Brain microvascular endothelial cell (primary cell): ENCODE results near the gene RAB11FIP4.
A peak's percentile ranks its signal among the peaks of the same experiment; 100 is the strongest.

Source experiments
- DNase-seq: peaks from one replicate; pipeline ENCODE4 v3.0.0-alpha.2; 2020
- H3K27ac ChIP-seq: fragments of 250-450 bp; sonication (Bioruptor Pico); 2 replicates; pipeline ENCODE4 v1.5.1; 2020; ENCODE audit warnings: mild to moderate bottlenecking, moderate library complexity
- H3K27me3 ChIP-seq: fragments of 250-450 bp; sonication (Bioruptor Pico); replicated peaks from 2 replicates; pipeline ENCODE4 v1.5.1; 2020; ENCODE audit warnings: mild to moderate bottlenecking
- H3K36me3 ChIP-seq: fragments of 250-450 bp; sonication (Bioruptor Pico); replicated peaks from 2 replicates; pipeline ENCODE4 v1.5.1; 2020; ENCODE audit warnings: mild to moderate bottlenecking
- H3K4me3 ChIP-seq: 2 replicates; pipeline ENCODE4 v1.5.1; 2011; ENCODE audit warnings: low read depth, mild to moderate bottlenecking, control low read depth, low read length, moderate library complexity
- CTCF ChIP-seq: IDR thresholded peaks from 2 replicates; pipeline ENCODE4 v1.5.1; 2011; ENCODE audit warnings: low read depth, mild to moderate bottlenecking, moderate library complexity, low read length, control low read depth, inconsistent platforms; ENCODE audit errors: missing control alignments
- in situ Hi-C: cut with HindIII; loops from 2 replicates; pipeline ENCODE4 v1.10.0; 2017; ENCODE audit warnings: low sequenced_read_pairs, low pct_ligation_motif_present

RAB11FIP4 gene

GRCh38 chr17:31424944-31425281 is 33.4 kb downstream of the RAB11FIP4 start:
- no peaks in the 10 kb centered on the region for H3K36me3 ChIP-seq
- H3K27ac ChIP-seq, result no peak overlapping the region
- in situ Hi-C loops, result no loop called here
- TF ChIP-seq CTCF, result no peak
- no peaks in the 10 kb centered on the region for H3K27me3 ChIP-seq
- no peak overlapping the region for H3K4me3 ChIP-seq
- no peak for DNase-seq

DNA sequence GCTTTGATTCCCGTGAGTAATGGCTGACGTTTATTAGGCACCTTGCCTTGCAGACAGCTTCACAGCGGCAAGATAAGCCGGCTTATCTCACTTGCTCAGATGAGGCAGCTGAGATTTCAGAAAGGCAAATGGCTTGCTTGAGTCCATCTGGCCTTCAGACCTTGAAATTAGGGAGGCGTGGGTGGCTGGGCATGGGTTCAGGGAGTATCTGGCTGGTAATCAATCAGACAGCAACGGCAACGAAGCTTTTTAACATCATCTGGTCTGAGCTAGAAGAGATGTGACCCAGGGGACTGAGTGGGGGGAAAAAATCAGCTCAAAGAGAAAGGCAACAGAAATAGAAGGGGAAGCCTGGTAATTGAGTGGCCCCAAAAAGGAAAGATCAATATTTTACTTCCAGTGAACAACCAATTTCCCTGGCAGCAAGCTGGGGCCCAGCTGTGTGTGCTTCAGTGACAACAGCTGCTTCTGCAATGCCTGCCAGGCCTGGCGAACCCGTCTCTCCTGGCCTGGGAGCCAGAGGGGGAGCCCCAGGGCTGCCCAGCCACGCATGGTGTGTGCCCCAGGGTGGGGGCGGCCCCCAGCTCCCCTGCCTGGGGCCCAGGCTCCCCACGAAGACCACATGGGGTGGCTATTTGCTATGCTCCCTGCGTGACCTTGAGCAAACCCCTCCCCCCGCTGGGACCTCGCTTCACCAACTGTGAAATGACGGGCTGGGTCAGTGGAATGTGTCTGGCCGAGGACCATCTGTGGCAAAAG is 34.0 kb downstream of the RAB11FIP4 start:
- in situ Hi-C loops, result no loop called here
- Histone ChIP-seq H3K27me3 (no peaks in the 10 kb centered on the region), H3K4me3 (no peak overlapping the region), H3K36me3 (no peaks in the 10 kb centered on the region), H3K27ac (no peak overlapping the region)
- peak; percentile 12 for DNase-seq
- TF ChIP-seq CTCF, result no peak

GRCh38 chr17:31427684-31428083 is 36.2 kb downstream of the RAB11FIP4 start:
- H3K36me3 ChIP-seq, result no peaks in the 10 kb centered on the region
- in situ Hi-C loops, result no loop called here
- no peak overlapping the region for H3K4me3 ChIP-seq
- no peak for TF ChIP-seq CTCF
- peaks cover 17% of the 10 kb centered on the region for H3K27me3 ChIP-seq
- DNase-seq, result no peak
- H3K27ac ChIP-seq, result no peak overlapping the region

GRCh38 chr17:31428111-31428510 is 36.6 kb downstream of the RAB11FIP4 start:
- no peak for TF ChIP-seq CTCF
- no peak overlapping the region for H3K27ac ChIP-seq

GRCh38 chr17:31428512-31428911 is 37.0 kb downstream of the RAB11FIP4 start:
- H3K36me3 ChIP-seq, result no peaks in the 10 kb centered on the region
- TF ChIP-seq CTCF, result no peak
- no peak overlapping the region for H3K4me3 ChIP-seq
- H3K27me3 ChIP-seq, result peaks cover 17% of the 10 kb centered on the region
- in situ Hi-C loops, result no loop called here
- DNase-seq, result no peak
- no peak overlapping the region for H3K27ac ChIP-seq

More at GRCh38 chr17:31428111-31428510, 36.6 kb downstream of the RAB11FIP4 start:
- no peaks in the 10 kb centered on the region for H3K36me3 ChIP-seq
- in situ Hi-C loops, result no loop called here
- no peak for DNase-seq
- H3K27me3 ChIP-seq, result peaks cover 17% of the 10 kb centered on the region
- H3K4me3 ChIP-seq, result no peak overlapping the region
